ENCODE data around the gene MAPKAP1.

MAPKAP1 gene

DNA sequence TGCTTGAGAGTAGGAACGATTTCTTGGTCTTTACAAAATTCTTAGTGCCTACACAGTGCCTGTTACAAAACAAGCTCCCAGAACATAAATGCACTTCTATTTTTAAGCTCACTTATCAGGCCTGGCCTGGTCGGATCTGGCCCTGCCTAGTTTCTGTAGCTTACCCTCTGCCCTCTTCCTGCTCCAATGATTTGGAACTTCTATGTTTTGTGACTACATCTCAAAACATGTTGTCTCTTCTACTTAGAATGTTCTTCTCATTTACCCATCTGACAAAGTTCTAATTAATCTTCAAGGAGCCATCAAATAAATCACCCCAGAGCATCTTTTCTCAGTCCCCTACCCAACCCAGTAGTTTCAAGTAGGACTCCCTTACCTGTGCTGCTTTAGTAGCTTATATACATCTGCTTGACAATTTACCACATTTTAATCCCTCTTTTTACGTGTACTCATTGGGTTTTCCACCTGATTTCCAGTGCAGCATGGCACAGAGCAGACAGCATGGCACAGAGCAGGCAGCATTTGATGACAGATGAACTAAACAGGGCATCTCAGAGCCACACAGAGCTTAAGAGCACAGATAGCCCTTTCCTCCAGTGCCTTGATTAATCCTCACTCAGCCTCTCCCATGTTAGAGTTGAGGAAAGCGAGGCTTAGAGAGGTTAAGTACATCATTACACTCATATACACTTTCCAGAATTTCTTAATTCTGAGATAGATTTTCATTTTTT lies 171.9 kb downstream of the MAPKAP1 start:
- H3K4me3 ChIP-seq (ENCODE audit: low read length): no peak overlapping the region
- no peak for TF ChIP-seq ZNF274 (IDR thresholded peaks at IDR 0.05; ENCODE audit: low read depth, low read length)

DNA sequence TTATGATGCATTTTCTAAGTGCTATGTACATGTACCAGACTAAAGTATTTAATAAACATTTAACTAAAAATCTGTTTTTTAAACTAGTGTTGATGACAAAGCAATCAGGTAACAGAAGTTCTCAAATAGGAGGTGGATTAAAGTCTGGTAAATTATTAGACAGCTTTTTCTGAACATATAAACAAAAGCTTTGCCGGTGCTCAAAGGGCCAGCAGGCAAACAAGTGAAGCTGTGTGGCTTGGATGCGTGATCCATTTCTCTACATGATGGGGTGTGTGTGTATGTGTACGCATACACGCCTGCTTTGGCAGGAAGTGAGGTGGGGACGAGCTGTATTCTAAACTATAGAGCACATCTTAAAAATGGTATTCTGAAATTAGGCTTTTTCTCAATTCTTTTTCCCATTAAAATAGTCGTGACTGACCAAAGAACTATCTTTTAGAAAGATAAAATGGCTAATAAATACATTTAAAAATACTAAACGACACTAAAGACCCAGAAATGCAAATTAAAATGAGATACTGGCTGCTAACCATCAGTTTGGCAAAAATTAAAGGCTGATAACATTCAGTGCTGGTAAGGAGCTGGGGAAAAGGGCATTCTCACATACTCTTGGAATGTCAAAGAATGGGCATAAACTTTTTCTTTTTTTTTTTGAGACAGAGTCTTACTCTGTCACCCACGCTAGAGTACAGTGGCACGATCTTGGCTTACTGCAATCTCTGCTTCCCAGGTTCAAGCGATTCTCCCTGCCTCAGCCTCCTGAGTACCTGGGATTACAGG lies 174.0 kb downstream of the MAPKAP1 start:
- H3K4me3 ChIP-seq (ENCODE audit: low read length): no peak overlapping the region
- TF ChIP-seq ZNF274 (IDR thresholded peaks at IDR 0.05; ENCODE audit: low read depth, low read length): no peak

- no peak overlapping the region for H3K4me3 ChIP-seq (ENCODE audit: low read length)
- no peak for TF ChIP-seq ZNF274 (IDR thresholded peaks at IDR 0.05; ENCODE audit: low read depth, low read length)
Measured at GRCh38 chr9:125532412-125532811, 174.6 kb downstream of the MAPKAP1 start.

- peak overlapping the region; percentile 29 for H3K4me3 ChIP-seq (ENCODE audit: low read length)
Measured at GRCh38 chr9:125529589-125530515, 177.2 kb downstream of the MAPKAP1 start.

GRCh38 chr9:125529107-125529506 lies 177.9 kb downstream of the MAPKAP1 start:
- H3K4me3 ChIP-seq (ENCODE audit: low read length): no peak overlapping the region
- TF ChIP-seq ZNF274 (IDR thresholded peaks at IDR 0.05; ENCODE audit: low read depth, low read length): no peak

More at GRCh38 chr9:125529589-125530515, 177.2 kb downstream of the MAPKAP1 start:
- TF ChIP-seq ZNF274 (IDR thresholded peaks at IDR 0.05; ENCODE audit: low read depth, low read length): no peak

DNA sequence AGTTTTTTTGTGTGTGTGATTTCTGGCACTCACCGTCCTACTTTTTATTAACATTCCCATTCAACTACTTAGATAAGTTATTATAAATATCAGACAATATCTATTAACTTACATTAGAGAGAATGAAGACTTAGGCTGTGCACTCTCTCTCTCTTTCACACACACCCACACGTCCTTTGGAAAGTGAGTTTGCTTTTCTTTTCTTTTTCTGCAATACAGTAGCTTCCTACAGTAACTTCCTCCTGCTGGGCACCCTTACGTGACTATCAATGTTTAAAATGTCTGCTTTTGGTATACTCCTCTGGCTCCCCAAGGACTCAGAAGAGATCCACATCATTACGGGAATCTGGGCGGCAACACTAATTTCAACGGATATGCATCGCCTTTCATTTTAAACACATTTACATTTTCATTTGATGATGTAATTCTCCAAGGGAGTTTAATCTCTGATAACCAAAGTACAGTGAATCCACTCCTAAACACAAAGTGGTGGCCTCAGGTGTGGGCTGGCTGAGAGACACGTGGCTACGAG lies 179.5 kb downstream of the MAPKAP1 start:
- TF ChIP-seq ZNF274 (IDR thresholded peaks at IDR 0.05; ENCODE audit: low read depth, low read length): no peak
- no peak overlapping the region for H3K4me3 ChIP-seq (ENCODE audit: low read length)

DNA sequence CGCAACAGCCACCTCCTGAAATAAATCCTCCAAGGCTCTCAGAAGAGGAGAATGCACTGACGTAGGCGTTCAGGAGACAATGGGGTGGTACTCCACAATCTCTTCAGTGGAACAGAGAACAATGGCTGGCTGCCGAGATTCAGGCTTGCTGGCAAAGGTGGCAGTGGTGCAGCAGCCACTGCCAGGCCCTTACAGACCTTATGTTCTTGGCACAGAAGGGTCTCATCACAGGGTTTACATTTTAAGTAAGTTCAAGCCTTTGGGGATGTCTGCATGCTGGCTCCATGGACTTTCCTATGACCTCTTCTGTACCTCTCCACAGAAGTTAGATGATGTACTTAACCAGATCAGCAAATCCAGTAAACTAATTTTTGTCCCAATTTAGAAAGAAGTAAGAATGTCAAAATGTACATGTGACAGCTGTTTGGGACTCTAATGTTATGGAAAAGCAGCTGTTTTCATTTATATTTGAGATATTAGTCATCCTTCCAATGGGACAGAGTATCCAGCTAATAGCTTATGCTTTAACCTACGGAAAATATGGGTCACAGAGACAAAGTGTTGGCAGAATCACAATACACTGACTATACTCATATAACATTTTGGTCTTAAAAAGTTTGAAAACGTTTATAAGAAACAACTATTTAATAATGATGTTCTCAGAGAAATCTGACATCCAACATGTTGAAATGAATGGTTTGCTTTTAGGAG lies 180.9 kb downstream of the MAPKAP1 start:
- TF ChIP-seq ZNF274 (IDR thresholded peaks at IDR 0.05; ENCODE audit: low read depth, low read length): no peak
- no peak overlapping the region for H3K4me3 ChIP-seq (ENCODE audit: low read length)

GRCh38 chr9:125524583-125525355 lies 182.2 kb downstream of the MAPKAP1 start:
- H3K4me3 ChIP-seq (ENCODE audit: low read length): no peak overlapping the region

GRCh38 chr9:125523681-125524080 lies 183.3 kb downstream of the MAPKAP1 start:
- TF ChIP-seq ZNF274 (IDR thresholded peaks at IDR 0.05; ENCODE audit: low read depth, low read length): no peak
- no peak overlapping the region for H3K4me3 ChIP-seq (ENCODE audit: low read length)

More at GRCh38 chr9:125524583-125525355, 182.2 kb downstream of the MAPKAP1 start:
- no peak for TF ChIP-seq ZNF274 (IDR thresholded peaks at IDR 0.05; ENCODE audit: low read depth, low read length)

GRCh38 chr9:125522328-125522725 lies 184.7 kb downstream of the MAPKAP1 start:
- no peak overlapping the region for H3K4me3 ChIP-seq (ENCODE audit: low read length)

GRCh38 chr9:125521462-125522327 lies 185.3 kb downstream of the MAPKAP1 start:
- H3K4me3 ChIP-seq (ENCODE audit: low read length): no peak overlapping the region
- no peak for TF ChIP-seq ZNF274 (IDR thresholded peaks at IDR 0.05; ENCODE audit: low read depth, low read length)

More at GRCh38 chr9:125522328-125522725, 184.7 kb downstream of the MAPKAP1 start:
- TF ChIP-seq ZNF274 (IDR thresholded peaks at IDR 0.05; ENCODE audit: low read depth, low read length): no peak

DNA sequence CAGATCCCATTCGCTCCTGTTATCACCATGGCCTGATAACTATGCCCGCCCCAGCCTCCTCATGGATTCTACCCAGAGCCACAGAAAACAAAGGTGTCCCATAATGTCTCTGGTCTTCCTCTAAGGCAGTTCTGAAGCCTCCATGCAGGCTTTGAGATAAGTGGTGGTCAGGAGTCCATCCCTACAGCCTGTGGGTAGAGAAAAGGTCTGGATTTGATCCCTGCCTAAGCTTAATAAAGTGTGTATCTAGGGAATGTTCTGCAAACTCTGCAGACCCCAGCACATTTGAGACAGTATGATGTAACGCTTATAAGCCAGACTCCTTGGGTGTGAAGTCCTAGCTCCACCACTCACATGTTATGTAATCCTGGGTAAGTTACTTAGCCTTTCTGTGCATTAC lies 187.3 kb downstream of the MAPKAP1 start:
- no peak for TF ChIP-seq ZNF274 (IDR thresholded peaks at IDR 0.05; ENCODE audit: low read depth, low read length)
- H3K4me3 ChIP-seq (ENCODE audit: low read length): no peak overlapping the region
